Left ventricle myocardium inferior (tissue), 1 donor: Measurements from ENCODE around the gene PLEKHM3. TPM values are rescaled to one million over a fixed set of nuclear protein-coding genes. Genes with fewer than 3 reads are reported as not detected.
"Not testable (repeated sequence)": the region's sequence is repeated elsewhere in the genome, so short reads cannot be mapped to it uniquely, and the experiment has no call there.

Experiments used
- DNase-seq: peaks from one replicate; pipeline ENCODE4 v3.0.0-alpha.2; 2020
- H3K27ac ChIP-seq: fragments of 200-600 bp; replicated peaks from 2 replicates; pipeline ENCODE4 v1.8.0; 2021
- H3K27me3 ChIP-seq: fragments of 200-600 bp; 2 replicates; pipeline ENCODE4 v1.8.0; 2021; ENCODE audit warnings: low read depth
- H3K36me3 ChIP-seq: fragments of 200-600 bp; 2 replicates; pipeline ENCODE4 v1.8.0; 2021
- H3K4me1 ChIP-seq: fragments of 200-600 bp; 2 replicates; pipeline ENCODE4 v1.8.0; 2021
- H3K4me3 ChIP-seq: fragments of 200-600 bp; 2 replicates; pipeline ENCODE4 v1.8.0; 2021; ENCODE audit warnings: mild to moderate bottlenecking, moderate library complexity
- H3K9me3 ChIP-seq: fragments of 200-600 bp; replicated peaks from 2 replicates; pipeline ENCODE4 v1.8.0; 2021
- CTCF ChIP-seq: fragments of 200-600 bp; IDR thresholded peaks from 2 replicates; pipeline ENCODE4 v1.8.0; 2021; ENCODE audit warnings: antibody characterized with exemption, mild to moderate bottlenecking, borderline replicate concordance
- intact Hi-C: fragments of 100-400 bp; cut with micrococcal nuclease; formaldehyde crosslinking; loops from one replicate; pipeline ENCODE4 v1.11.0; 2022
- total RNA-seq: library from RNA; stranded (reverse); fragmentation: NEBNext Ultra II Directional; extraction: Animal tissue kit (Norgen Biotek cat#: 25700); gene quantifications from one replicate; pipeline ENCODE4 v1.2.1, GENCODE V29; 2021
- donor health status: DM: no; HTN: yes; CAD: no; lungs with severe emphysema.

The PLEKHM3 gene
- total RNA-seq, 1 donor from 2014 or later: 12.9 TPM

GRCh38 chr2:207911856-207912255, 113.5 kb downstream of the PLEKHM3 start:
- no peaks in the 10 kb centered on the region for H3K27me3 ChIP-seq
- H3K4me1 ChIP-seq: peaks cover 7% of the 10 kb centered on the region
- no peak overlapping the region for H3K4me3 ChIP-seq
- DNase-seq: no peak
- intact Hi-C loops: no loop called here
- no peaks in the 10 kb centered on the region for H3K9me3 ChIP-seq
- no peak overlapping the region for H3K27ac ChIP-seq
- H3K36me3 ChIP-seq: no peaks in the 10 kb centered on the region
- no peak for TF ChIP-seq CTCF

- Histone ChIP-seq H3K27ac (no peak overlapping the region), H3K9me3 (no peaks in the 10 kb centered on the region), H3K36me3 (no peaks in the 10 kb centered on the region), H3K4me3 (no peak overlapping the region), H3K4me1 (peaks cover 7% of the 10 kb centered on the region), H3K27me3 (no peaks in the 10 kb centered on the region)
- intact Hi-C loops: no loop called here
- TF ChIP-seq CTCF: no peak
- no peak for DNase-seq
Observed at GRCh38 chr2:207911215-207911614, 114.1 kb downstream of the PLEKHM3 start.

- H3K4me1 ChIP-seq, H3K9me3 ChIP-seq, H3K4me3 ChIP-seq: not testable (repeated sequence)
Observed at GRCh38 chr2:207906495-207906894, 118.8 kb downstream of the PLEKHM3 start.

GRCh38 chr2:207905546-207905945, 119.8 kb downstream of the PLEKHM3 start:
- no peak for DNase-seq
- intact Hi-C loops: no loop called here
- Histone ChIP-seq H3K27ac (no peak overlapping the region), H3K9me3 (no peaks in the 10 kb centered on the region), H3K4me1 (no peaks in the 10 kb centered on the region), H3K36me3 (peaks cover 6% of the 10 kb centered on the region), H3K27me3 (no peaks in the 10 kb centered on the region), H3K4me3 (no peak overlapping the region)
- no peak for TF ChIP-seq CTCF

More at GRCh38 chr2:207906495-207906894, 118.8 kb downstream of the PLEKHM3 start:
- H3K27me3 ChIP-seq, intact Hi-C loops, DNase-seq, H3K27ac ChIP-seq, H3K36me3 ChIP-seq: not testable (repeated sequence)

GRCh38 chr2:207903236-207903635, 122.1 kb downstream of the PLEKHM3 start:
- DNase-seq: no peak
- TF ChIP-seq CTCF: no peak
- intact Hi-C loops: no loop called here
- Histone ChIP-seq H3K4me1 (peaks cover 2% of the 10 kb centered on the region), H3K4me3 (no peak overlapping the region), H3K36me3 (peaks cover 7% of the 10 kb centered on the region), H3K27me3 (no peaks in the 10 kb centered on the region), H3K9me3 (no peaks in the 10 kb centered on the region), H3K27ac (no peak overlapping the region)

GRCh38 chr2:207902821-207903220, 122.5 kb downstream of the PLEKHM3 start:
- H3K27ac ChIP-seq: no peak overlapping the region
- H3K4me1 ChIP-seq: peaks cover 6% of the 10 kb centered on the region
- intact Hi-C loops: no loop called here
- no peak for DNase-seq
- no peak for TF ChIP-seq CTCF
- no peaks in the 10 kb centered on the region for H3K9me3 ChIP-seq
- no peak overlapping the region for H3K4me3 ChIP-seq
- H3K36me3 ChIP-seq: peaks cover 7% of the 10 kb centered on the region
- H3K27me3 ChIP-seq: no peaks in the 10 kb centered on the region
